HG03095 (cell line): ENCODE measurements around the gene PPM1M.

Experiments
- ATAC-seq: cut with Tn5 transposase; IDR thresholded peaks from one replicate; pipeline ENCODE4 v1.9.1; 2021; ENCODE audit warnings: moderate library complexity; ENCODE audit not compliant: unreplicated experiment

PPM1M gene

DNA sequence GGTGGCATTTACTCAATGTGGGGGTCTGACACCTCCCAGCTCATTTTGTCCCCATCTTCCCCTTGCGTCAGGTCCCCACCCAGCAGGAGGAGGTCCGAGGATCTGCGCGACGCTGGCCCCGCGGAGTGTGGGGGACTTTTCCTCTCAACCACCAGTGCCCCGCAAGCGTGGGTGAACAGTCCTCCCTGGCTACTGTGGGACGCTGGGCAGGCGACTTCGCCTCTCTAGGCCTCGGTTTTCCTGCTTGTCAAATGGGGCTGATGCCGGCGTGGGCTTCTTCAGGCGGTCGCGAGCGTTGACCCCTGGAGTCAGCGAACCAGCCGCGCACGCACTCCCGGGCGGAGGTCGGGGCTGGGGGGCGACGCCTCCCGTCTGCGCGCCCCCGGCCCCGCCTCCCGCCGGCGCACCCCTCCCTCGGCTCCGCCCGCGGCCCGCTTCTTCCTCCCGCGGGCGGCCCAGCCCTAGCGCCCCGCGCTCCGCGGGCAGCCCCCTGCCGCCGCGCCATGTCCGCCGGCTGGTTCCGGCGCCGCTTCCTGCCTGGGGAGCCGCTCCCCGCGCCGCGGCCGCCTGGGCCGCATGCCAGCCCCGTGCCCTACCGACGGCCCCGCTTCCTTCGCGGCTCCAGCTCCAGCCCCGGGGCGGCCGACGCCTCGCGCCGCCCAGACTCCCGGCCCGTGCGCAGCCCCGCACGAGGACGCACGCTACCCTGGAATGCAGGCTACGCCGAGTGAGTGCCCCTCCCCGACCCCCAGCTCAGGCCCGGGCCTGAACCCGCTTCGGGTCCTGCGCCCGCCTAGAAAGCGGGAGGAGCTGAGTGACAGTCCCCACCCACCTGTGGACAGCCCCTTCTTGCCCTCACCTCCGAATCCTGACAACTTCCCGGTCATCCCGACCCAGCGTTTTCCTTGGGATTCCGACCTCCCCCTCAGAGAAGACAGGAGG, at the start of gene PPM1M:
Gene PPM1M (plus strand): TSS at position 438 of the 942 bp plus-strand sequence. CDS start 66 bp downstream, at position 504.
- no peak for ATAC-seq

GRCh38 chr3:52195823-52196331, 49.7 kb upstream of the PPM1M start:
- no peak for ATAC-seq

GRCh38 chr3:52196977-52197376, 48.6 kb upstream of the PPM1M start:
- ATAC-seq = no peak

DNA sequence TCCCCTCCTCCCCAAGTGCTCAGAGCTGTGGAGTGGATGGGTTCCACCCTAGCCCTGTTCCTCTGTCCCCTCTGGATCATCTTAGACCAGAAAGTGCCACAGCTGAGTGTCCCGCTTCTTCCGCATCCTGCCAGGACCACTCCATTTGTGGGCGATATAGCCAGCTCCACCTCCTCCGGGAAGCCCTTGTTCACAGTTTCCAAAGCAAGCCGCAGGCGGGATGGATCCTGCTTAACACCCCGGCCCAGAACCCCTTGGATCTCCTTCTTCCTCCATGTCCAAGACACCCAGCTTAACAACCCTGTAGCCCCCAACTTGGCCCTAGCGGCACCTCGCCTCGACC, 48.1 kb upstream of the PPM1M start:
- no peak for ATAC-seq

DNA sequence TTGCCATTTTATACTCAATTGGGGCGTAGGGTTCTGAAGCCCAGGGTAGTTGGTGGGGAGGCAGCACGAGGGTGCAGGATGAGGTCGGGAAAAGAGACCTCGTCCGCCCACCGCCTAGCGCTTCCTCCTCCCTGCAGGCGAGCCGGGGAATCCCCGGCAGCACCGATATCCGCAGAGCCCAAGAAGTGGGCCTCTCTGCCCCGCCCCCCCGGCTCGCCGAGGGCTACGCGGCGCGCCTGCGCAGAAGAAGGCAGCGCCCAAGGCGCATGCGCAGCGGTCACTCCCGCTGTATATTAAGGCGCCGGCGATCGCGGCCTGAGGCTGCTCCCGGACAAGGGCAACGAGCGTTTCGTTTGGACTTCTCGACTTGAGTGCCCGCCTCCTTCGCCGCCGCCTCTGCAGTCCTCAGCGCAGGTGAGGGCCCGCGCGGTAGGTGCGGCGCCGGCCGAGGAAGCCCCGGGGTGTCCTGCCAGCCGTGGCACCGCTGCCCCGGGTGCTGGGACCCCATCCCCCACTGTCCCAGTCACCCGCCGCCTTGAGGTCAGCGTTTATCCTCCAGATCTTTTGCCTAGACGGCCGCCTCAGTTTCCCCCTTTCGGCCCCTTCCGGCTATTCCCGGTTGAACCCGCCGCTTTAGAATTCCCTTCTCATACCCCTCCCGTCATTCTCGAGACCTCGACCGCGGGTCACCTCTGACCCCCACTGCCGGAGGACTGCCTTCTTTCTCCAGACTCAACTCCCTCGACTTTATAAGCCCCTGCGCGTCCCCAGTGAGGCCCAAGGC, 47.5 kb upstream of the PPM1M start, which contains the start of gene ALAS1:
Gene ALAS1 (plus strand): TSS at position 319 of the 784 bp plus-strand sequence. CDS start 1,082 bp downstream, outside the sequence.
- ATAC-seq = peak; percentile 73

GRCh38 chr3:52198643-52199608, 46.6 kb upstream of the PPM1M start:
- no peak for ATAC-seq

DNA sequence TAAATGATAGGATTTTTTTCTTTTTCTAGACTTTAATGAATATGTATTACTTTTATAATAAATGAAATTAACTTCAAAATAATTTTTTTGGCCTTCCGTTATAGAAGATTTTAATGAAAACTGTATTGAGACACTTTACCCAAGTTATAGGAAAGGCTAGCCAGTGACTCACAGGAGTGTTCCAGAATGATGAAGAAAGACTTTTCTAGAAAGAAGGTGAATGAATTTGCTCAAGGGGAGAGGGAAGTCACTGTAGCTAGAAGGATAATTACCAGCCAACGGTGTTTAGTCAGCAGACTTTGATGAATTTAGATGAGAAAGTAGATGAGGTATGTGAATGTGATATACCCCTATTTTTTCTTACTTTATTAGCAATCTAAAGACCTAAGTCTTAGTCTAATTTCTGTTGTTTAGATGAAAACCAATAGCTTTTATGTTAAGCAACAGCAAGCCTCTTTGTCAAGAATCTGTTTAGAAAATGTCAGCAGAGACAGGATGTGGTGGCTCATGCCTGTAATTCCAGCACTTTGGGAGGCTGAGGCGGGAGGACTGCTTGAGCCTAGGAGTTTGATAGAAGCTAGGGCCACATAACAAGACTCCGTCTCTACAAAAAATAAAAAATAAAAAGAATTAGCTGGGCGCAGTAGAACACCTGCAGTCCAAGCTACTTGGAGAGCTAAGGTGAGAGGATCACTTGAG, 44.4 kb upstream of the PPM1M start:
- no peak for ATAC-seq

DNA sequence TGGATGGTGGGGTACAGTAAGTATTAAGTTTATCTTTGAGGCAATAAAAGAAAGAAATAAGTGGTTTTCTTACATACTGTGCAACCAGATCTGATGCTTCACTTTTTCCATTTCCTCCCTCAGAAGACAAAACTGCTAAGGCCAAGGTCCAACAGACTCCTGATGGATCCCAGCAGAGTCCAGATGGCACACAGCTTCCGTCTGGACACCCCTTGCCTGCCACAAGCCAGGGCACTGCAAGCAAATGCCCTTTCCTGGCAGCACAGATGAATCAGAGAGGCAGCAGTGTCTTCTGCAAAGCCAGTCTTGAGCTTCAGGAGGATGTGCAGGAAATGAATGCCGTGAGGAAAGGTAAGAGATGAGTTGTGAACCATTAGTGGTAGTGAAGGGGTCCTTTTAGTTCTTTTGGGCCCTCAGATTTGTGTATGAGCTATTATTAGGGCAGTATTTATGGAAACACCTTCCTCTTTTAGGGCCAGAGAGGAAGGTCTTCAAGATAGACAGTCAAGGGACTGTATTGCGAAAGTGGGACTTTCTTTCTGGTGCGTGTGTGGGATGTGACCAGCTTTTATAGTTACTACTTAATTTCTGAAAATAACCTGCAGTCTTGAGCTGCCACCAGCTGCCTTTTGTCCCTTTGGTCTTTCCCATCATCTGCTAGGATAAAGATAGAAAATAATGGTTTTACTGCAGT, 43.0 kb upstream of the PPM1M start:
- no peak for ATAC-seq

- no peak for ATAC-seq
Measured at GRCh38 chr3:52203701-52204100, 41.9 kb upstream of the PPM1M start.

GRCh38 chr3:52204337-52205073, 41.1 kb upstream of the PPM1M start:
- no peak for ATAC-seq

GRCh38 chr3:52205727-52206372, 39.7 kb upstream of the PPM1M start:
- no peak for ATAC-seq

DNA sequence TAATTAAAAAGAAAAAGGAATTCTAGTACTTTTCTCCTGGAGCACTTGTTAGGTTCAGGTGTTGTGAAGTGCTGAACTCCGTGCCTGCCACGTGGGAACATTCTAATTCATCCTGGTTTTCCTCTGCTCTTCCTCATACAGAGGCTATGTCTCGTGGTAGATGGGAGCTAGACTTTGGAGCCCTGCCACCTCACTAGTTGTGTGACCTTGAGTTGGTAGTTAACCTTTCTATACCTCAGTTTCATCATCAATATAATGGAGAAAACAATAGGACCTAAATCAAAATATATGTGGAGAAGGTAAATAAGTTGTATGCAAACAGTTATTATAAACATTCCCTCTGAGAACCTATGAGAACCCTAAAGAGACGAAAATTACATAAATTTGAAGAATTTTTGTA, 37.0 kb upstream of the PPM1M start:
- ATAC-seq = no peak

DNA sequence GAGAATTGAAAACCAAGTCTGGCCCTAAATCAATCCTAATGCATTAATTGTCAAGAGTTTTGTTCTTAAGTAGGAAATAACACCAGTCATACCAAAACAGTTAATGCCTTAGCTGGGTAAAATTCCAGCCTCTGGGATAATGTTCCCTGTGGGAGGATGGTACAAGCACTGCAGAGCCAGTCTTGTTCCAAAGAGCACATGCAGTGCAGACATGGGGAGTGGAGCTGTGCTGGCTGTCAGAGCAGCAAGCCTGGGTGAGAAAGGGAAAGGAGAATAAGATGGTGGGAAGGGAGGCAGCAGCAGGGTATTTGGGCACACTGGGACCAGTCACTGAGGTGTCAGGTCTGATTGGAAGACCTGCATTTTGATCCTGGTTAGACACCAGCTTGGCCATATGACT, 35.5 kb upstream of the PPM1M start:
- no peak for ATAC-seq

- no peak for ATAC-seq
Measured at GRCh38 chr3:52210550-52211046, 35.0 kb upstream of the PPM1M start.

DNA sequence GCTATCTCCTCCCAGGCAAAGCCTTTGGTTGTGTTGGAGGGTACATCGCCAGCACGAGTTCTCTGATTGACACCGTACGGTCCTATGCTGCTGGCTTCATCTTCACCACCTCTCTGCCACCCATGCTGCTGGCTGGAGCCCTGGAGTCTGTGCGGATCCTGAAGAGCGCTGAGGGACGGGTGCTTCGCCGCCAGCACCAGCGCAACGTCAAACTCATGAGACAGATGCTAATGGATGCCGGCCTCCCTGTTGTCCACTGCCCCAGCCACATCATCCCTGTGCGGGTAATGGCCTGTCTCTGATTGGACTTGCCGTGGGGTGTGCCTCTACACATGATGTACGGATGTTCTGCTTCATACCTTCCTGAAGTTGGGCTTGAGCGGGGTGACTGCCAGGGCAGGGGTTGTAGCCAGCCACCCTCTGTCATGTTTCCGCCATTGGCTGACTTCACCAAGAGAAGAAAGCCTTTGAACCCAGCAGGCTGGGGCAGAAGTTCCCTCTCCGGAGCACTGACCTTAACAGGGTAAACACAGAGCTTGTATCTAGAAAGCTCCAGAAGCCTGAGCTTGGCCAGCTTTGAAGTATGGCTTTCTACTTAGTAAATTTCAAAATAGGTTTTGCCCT, 34.2 kb upstream of the PPM1M start:
- ATAC-seq = no peak

DNA sequence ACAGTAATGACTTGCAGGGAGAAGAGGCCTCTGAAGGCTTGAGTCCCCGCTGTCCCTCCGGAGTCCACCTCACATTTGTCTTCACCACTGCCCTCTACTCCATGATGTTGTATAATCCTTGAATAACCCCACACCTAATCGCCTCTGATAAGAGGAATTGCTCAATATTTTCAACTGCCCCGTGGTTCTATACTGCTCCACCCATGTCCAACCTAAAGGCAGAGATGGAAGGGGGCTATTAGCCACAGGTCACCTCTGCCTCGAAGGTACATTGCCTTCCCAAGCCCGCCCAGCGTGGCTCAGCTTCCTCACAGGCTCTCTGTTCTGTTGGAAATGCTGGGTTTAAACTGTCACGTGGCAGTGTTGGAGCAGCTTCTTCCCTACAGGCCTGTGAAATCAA, 32.6 kb upstream of the PPM1M start:
- no peak for ATAC-seq

- ATAC-seq = no peak
Measured at GRCh38 chr3:52213901-52214300, 31.7 kb upstream of the PPM1M start.
